GM19372 (cell line): ENCODE measurements around the gene ANKS3.

ENCODE experiments used
- ATAC-seq: cut with Tn5 transposase; IDR thresholded peaks from one replicate; pipeline ENCODE4 v1.9.1; 2021; ENCODE audit warnings: mild to moderate bottlenecking, low read depth, moderate library complexity; ENCODE audit not compliant: unreplicated experiment

ANKS3 gene

DNA sequence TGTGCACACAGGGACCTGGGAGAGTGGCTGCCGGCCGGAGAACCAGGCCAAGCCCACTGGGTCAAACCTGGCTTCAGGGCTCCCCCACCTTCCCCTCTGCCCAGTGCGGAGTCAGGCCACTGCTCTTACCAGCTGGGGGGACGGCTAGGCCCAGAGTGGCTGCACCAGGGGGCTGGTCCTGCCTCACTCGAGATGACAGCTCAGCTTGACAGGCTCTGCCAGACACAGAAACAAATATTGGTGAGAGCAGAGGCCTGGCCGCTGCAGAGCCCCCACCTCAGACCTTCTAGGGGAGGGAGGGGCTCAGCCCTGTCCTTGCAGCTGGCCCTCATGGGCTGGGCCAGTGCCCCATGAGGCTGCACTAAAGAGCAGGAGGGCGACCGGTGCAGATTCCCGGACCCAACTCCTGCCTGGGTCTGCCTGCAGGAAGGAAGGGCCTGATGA is 36.2 kb downstream of the ANKS3 start:
- no peak for ATAC-seq

DNA sequence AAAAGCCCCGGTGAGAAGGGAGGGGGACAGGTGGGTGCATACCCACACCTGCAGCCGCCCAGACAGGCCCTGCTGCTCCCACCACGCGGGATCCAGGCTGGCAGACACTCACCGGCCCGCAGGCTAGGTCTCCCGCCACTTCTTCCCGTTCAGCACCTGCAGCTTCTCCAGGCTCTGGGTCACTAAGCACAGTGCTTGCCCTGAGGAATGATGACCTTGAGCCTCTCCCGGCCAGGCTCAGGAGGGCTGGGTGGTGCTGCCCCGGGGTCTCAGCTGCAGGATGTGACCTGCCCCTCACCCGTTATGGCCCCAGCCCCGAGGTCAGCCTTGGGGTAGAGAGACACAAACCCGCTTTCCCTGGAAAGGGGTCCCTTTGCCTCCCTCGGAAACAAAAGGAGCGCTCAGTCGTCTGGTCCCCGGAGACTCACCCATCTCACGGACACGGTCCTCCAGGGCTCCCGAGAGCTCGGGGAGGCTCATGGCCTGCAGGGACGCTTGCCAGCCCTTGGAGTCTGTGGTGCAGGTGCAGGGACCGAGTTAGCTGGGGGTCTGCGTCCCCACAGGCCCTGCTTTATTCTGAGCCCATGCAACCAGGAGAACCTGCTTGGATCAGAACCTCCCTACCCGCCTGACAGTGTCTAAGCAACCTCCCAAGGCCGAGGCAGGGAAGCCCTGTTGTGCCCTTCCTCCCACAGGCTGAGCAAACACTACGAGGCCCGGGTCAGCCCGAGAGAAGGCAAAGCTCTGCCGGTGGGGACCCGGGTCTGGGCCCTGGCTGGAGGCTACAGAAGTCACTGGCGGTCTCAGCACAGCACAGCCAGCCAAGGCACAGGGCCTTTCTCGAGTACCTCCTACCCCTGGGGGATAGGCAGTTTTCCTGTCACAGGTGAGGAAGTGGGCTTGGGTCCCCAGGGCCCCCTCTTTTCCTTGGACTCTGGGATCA is 36.9 kb downstream of the ANKS3 start:
- ATAC-seq = no peak

DNA sequence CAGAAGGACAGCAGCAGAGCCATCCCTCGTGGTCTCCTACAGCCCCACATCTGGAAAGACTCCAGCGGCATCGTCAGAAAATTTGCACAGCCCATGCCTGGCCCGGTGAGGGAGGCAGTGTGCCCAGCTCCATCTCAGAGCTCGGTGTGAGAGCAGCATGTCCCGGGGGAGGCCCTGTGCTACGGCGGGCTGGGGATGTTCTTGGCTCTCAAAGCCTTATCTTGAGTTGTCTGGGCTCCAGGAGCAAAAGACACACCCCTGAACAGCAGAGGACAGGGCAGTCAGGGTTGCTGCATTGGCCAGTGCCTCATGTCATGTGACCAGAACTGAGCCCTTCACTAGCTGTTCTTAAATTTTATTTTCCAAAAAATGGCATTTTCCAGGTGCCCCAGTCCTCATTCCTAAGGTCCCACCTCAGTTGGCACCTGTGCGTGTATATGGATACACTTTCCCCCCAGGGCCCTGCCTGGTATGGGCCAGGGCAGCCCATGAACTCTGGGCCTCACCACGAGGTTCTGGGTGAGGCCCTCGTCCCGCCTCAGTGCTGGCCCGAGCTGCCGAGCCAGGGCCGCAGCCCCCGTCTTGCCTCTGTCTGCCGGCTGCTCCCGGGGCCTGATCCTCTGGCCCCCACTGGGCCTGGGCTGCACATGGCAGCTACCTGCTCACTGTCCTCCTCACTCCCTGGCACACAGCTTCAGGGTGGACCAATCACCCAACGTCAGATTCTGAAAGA is 37.7 kb downstream of the ANKS3 start:
- no peak for ATAC-seq

DNA sequence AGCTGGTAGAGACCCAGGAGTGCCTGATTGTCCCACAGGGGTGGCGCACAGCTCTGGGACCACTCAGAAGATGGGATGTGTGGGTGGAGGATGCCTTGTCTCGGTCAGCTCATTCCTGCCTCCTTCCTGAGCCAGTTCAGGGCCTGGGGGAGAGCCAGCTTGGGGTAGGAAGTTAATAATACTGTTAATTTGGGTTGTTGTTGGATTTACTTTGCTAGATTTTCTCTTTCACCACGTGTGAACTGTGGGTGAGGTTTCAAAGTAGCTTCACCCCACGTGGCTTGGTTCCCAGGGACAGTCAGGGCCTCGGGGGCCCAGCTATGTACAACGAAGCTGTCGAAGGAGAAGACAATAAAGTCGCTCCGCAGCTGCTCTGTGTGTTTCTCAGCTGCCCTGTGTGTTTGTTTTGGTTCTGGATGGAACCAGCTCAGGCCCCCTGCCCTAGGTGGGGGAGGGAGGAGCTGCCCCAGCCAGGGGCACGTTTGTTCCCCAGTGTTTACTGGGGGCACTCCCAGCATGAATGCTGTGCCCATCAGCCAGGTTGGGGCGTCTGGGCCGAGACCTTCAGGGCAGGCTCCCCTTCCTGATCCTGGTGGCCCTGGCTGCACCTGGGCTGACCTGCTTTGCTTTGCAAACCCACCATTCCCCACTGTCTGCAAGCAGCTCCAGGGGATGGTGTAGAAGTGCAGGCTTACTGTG is 38.4 kb downstream of the ANKS3 start:
- no peak for ATAC-seq

DNA sequence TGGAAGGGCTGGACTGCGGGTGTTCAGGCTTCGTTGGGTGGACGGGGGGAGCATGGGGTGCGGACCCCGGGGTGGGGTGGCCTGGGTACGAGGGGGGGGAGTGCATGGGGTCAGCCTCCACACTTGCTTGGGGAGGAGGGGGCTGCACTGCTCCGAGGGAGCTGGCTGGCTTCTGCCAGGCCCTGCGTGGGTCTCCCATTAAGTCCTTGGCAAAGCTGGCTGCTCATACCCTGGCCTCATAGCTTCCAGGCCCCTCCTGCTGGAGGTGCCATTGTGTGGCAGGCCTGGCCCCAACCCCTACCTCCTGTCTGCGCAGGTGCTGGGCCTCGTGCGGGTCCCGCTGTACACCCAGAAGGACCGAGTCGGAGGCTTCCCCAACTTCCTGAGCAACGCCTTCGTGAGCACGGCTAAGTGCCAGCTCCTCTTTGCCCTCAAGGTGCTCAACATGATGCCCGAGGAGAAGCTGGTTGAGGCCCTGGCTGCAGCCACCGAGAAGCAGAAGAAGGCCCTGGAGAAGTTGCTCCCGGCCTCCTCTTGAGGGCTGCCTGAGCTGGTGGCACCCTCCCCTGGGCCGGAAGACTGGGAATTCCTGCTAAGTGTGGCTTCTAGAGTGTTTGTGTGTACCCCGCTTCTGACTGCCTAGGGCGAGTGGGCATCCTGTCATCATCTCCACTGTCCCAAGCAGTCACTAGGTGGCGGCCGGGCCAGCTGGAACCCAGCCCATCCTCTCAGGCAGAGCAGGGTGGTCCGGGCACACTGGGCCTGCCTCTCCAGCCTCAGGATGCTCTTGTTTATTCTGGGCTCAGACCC is 39.2 kb downstream of the ANKS3 start:
- no peak for ATAC-seq

DNA sequence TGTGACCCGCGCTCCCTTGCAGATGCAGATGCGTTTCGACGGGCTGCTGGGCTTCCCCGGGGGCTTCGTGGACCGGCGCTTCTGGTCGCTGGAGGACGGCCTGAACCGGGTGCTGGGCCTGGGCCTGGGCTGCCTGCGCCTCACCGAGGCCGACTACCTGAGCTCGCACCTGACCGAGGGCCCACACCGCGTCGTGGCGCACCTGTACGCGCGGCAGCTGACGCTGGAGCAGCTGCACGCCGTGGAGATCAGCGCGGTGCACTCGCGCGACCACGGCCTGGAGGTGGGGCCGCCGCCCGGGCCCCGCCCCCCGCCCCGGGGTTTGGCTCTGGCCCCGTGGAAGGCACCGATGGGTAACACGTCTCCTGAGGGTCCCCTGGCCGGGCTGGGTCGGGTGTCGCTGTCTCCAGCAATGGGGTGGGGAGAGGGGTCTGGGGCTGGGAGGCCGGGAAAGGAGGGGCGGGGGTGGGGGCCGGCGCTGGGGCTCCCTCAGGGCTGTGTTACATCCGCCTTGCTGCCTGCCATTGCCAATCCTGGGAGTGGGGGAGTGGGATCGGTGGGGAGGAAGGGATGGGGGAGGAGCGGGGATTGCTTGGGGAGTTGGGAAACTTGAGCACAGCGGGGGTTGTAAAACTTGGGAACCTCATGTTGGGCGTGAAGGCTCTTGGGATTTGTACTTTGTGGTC is 40.0 kb downstream of the ANKS3 start:
- ATAC-seq = no peak

DNA sequence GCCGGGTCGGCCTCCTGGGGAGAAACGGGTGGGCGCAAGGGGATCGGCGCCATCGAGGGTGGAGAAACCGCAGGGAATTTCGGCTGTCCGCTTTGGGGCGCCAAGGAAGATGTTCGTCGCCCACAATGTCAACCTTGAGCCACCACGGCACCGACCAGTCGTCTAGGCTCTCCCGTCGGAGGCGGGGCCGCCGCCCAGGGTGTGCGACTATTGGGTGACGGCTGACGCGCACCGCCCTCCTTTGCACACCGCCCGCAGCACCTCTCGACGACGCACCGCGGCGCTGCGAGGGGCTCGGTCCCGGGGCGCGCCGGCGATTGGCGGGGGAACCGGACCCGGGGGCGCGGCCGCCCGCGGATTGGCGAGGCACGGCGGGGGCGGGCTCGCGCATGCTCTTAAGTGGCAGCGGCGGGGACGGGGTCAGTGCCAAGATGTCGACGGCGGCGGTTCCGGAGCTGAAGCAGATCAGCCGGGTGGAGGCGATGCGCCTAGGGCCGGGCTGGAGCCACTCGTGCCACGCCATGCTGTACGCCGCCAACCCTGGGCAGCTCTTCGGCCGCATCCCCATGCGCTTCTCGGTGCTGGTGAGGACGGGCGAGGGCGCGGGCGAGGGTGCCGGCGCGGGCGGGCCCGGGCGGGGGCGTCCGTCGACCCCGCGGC is 40.6 kb downstream of the ANKS3 start, which contains the start of gene NUDT16L1:
Gene NUDT16L1 (plus strand): TSS at position 267 of the 660 bp plus-strand sequence. CDS start 165 bp downstream, at position 432.
- ATAC-seq = peak; percentile 94

DNA sequence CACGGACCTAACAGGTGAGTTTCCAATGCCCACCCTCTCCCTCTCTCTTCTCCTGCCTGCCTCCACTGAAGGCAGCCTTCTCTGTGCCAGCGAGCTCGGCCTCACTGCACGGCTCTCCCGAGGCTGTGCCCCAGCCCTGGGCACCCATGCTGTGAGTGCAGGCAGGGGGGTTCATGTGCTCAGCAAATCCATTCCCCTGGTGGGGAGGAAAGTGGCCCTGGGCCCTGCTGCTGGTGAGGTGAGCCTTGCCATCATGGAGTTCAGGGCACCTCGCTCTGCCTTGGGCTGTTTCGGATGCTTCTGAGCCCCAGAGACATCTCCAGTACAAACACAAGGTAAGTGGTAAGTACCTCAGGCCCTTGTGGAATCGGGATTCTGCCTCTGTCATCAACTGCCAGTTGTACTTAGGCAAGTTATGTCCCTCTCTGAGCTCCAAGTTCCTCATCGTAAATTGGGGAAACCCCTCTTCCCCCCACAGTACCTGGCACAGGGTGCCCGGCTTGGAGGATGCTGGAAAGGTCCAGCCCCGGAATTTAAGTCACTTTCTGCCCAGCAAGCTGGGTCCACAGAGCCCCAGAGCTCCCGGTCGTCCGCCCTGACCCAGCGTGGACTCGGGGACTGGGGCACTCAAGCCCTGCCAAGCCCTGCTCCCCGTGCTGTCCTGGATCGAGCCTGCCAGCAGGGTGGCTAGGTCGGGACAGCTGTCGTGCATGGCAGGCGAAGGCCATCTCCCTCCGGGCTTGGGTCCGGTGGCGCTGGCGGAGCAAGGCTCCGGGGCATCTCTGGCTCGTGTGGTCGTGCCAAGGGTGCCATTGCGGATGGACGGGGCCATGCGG is 41.4 kb downstream of the ANKS3 start:
- ATAC-seq = peak; percentile 26

DNA sequence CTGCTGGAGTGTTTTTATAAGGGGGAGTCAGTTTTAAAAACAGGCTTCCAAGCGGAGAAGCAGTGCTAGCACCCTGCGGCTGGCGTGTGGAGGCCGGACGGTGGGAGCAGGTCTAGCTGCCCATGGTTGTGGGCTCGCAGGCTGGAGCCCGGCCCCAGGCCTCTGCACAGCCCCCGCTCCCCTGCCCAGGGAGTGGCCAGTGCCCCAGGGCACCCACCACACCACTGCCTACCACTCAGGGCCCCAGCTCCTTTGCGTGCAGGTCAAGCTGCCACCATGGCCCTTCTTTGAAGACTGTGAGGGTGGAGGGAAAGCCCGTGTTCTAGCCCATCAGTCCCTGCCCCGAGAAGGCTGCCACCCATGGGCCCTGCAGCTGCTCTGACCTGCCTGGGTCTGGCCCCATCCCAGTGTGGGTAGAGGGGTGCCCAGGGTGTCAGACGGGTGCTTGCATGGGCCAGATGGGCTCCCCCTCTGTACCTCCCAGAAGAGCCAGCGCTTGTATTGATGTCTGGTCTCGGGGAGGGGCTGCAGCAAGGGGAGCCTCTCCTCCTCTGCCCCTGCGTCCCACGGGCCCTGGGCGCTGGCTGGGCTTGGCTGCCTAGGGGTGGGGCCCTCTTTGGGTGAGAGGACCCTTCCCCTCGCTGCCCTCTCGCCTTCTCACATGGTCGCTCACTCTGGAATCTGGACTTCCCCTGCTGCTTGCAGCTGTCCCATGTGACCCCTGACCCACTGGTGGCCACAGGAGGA is 42.2 kb downstream of the ANKS3 start:
- no peak for ATAC-seq

DNA sequence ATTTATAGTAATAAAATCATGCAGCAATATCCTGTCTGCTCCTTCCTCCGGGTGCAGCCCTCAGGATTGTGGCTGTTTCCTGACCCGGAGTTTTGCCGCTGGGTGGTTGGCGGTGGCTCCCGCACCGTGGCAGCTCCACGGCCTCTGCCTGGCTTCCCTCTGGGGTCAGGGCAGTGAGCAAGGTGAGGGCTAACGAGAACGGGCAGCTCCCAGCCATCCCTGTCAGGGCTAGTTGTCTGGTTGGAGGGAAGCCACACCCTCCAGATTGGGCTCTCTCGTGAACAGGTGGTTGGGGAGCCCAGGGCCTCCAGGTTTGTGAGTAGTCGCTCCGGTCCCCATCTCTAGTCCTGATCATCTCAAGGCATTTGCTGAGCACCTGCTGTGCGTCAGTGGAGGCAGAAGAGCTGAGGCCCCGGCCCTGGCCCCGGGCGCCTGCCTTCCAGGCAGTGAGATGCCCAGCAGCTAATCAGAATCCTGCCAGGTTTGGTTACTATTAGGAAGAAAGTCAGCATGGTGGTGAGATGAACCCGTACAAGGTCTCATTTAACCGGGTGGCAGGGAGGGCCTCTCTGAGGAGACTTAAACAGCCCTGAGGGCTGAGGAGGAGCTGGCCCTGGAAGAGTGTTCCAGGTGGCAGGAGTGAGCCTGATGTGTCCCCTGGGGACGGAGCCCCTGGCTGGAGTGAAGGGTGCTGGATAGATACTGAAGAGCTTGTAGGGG is 43.0 kb downstream of the ANKS3 start:
- no peak for ATAC-seq

DNA sequence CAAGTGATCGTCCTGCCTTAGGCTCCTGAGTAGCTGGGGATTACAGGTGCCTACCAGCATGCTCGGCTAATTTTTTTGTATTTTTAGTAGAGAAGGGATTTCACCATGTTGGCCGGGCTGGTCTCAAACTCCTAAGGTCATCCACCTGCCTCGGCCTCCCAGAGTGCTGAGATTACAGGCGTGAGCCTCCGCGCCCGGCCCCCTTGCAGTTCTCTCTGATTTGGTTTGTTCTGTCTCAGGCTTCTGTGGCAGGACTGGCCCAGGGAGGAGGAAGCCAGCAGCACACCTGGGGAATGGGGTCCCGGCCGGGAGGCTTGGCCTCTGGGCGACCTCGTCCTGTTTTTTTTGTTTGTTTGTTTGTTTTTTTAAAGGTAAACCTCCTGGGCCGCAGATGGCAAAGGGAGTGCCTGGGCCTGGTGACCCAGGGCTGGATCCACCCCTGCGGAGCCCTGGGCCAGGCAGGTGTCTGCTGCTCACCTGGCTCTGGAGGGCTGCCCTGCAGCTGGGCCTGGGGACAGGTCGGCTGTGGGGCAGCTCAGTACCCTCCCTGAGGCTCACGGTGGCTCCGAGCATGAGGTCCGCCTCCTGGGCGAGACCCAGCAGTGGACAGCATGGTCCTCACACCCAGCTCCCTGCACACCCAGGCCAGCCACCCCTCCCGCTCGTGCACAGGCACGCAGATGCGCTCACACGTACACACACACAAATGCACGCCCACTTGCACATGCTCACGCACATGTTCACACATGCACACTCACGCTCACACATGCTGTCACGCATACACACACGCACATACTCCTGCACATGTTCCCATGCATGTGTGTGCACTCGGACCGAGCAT is 44.0 kb downstream of the ANKS3 start:
- ATAC-seq = no peak

DNA sequence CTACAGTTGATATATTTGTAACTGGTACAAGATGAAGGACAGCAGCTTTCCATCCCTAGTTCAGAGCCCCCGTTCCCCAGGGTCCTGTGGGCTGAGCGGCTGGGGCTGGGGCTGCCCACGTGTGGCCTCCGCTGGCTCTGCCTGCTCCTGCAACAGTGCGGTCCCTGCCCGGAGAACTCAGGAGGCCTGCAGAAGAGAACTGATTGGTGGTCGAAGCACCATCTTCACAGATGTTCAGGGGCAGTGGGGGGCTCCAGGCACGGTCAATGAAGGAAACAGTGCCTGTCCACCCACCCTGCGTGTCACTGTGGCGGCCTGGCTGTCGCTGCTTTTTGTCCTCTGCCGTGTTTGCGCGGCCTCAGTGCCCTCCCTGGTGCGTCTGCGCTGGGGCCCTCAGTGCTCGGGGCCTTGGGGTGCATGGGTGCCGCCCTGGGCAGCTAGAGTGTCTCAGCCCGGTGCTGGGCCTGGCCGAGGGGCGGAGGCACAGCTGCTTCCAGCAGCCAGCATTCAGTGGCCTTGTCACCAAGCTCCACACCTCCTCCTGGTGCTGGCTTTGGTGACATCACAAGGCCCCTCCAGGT is 44.9 kb downstream of the ANKS3 start:
- ATAC-seq = no peak

DNA sequence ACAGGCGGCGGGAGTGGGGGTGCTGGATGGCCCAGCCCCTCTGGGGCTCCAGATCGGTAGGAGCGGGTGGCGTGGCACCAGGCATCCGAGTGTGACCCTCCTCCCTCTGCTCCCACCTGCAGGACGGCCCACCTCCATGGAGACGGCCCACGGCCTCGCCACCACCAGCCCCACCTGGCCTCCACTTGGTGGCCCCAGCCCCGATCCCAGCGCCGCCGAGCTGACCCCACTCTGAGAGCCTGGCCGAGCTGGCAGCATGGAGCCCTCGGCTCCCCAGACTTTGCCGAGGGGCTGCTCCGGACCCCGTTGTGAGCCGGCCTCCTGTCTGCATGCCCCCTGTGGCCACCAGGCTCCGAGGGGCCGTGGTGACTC is 45.4 kb downstream of the ANKS3 start:
- ATAC-seq = no peak

DNA sequence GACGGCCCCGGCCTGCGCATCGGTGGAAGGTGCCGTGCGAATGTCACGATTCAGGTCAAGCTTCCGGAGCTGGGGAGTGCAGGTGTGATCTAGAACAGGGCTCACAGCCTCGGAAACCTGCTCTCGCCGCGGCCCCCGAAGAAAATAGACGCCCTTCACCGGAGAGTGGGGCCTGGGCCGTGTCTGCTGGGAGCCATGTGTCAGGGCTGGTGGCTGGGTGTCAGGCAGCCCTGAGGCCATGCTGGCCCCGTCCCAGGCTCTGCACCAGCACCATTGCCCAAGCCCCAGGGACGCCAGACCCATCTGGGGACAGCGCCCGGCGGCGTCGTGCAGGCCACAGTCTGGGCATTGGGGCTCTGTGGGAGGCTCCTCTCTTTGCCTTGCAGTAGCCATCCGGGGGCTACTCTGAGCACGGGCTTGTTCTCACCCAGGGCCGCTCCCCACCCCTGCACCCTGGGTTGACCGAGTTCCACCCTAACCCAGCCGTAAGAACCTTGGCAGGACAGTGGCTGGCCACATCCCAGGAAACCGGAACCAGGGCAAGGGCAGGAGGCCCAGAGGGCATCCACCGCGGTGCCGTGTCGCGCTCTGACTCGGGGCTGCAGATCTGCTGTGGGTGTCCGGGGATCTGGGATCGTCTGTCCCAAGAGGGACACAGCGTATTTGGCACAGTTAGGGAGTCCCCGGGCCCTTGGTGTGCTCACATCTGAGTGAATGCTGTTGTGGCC is 46.0 kb downstream of the ANKS3 start:
- ATAC-seq = no peak

DNA sequence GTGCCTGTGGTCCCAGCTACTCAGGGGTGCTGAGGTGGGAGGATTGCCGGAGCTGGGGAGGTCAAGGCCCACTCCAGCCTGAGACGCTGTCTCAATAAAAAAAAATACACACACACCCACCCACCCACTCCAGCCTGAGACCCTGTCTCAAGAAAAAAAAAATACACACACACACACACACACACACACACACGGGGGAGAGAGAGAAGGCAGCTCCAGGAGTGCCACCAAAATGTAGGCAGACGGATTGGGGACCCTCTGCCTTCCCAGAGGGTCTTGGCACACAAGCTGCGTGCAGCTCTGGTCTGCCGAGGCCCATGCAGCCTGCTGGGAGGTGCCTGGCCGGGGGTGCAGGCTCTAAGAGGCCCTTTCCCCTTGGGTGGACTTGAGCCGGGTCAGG is 46.7 kb downstream of the ANKS3 start:
- ATAC-seq = no peak
